CD14-positive monocyte (primary cell): Measurements from ENCODE around the gene LPGAT1. TPM values are rescaled to one million over a fixed set of nuclear protein-coding genes. Genes with fewer than 3 reads are reported as not detected.

Source experiments
- DNase-seq, 3 donors: peaks; one replicate each; pipeline ENCODE4 v3.0.0-alpha.2; 2011 to 2022
- H2AFZ ChIP-seq: 2 replicates; pipeline ENCODE4 v1.6.0; 2012; ENCODE audit warnings: mild to moderate bottlenecking, low read depth, low read length, inconsistent platforms; ENCODE audit not compliant: insufficient read depth, poor library complexity, severe bottlenecking
- H3K27ac ChIP-seq, 2 donors: 1 replicate in 1 of 2; 2 replicates in 1 of 2; pipeline ENCODE4 v1.5.1; 2012 to 2013; ENCODE audit warnings: low read length in 2 of 2, control low read depth in 1 of 2, inconsistent platforms in 1 of 2, low read depth in 1 of 2, mild to moderate bottlenecking in 1 of 2
- H3K27me3 ChIP-seq, 2 donors: one replicate each; pipeline versions ENCODE4 v1.6.0 to v1.6.1; 2011 to 2013; ENCODE audit warnings: low read length in 2 of 2; ENCODE audit not compliant: control insufficient read depth in 2 of 2, insufficient read depth in 2 of 2
- H3K36me3 ChIP-seq, 2 donors: replicated peaks in 1 of 2; 1 replicate in 1 of 2; 2 replicates in 1 of 2; pipeline versions ENCODE4 v1.5.1 to v1.6.1; 2012 to 2013; ENCODE audit warnings: low read length in 2 of 2, control low read depth in 1 of 2, inconsistent platforms in 1 of 2, mild to moderate bottlenecking in 1 of 2; ENCODE audit not compliant: insufficient read depth in 2 of 2, control insufficient read depth in 1 of 2
- H3K4me1 ChIP-seq, 2 donors: 1 replicate in 1 of 2; 2 replicates in 1 of 2; pipeline versions ENCODE4 v1.5.1 to v1.6.1; 2012 to 2013; ENCODE audit warnings: low read length in 2 of 2, control low read depth in 1 of 2, inconsistent platforms in 1 of 2, mild to moderate bottlenecking in 1 of 2, moderate library complexity in 1 of 2; ENCODE audit not compliant: insufficient read depth in 2 of 2, control insufficient read depth in 1 of 2
- H3K4me2 ChIP-seq: replicated peaks from 2 replicates; pipeline ENCODE3; 2012; ENCODE audit warnings: low read length, moderate library complexity, mild to moderate bottlenecking; ENCODE audit not compliant: poor library complexity, severe bottlenecking; ENCODE audit errors: extremely low read depth
- H3K4me3 ChIP-seq, 3 experiments: fragments of 200-600 bp in 1 of 3; sonication (generic) in 1 of 3; replicated peaks in 1 of 3; 1 replicate in 2 of 3; 2 replicates in 1 of 3; pipeline ENCODE4 v1.5.1; 2011 to 2013; ENCODE audit warnings: low read length in 3 of 3, mild to moderate bottlenecking in 3 of 3, control low read depth in 2 of 3, low read depth in 2 of 3, inconsistent platforms in 1 of 3, moderate library complexity in 1 of 3
- H3K79me2 ChIP-seq: 2 replicates; pipeline ENCODE4 v1.6.0; 2012; ENCODE audit warnings: mild to moderate bottlenecking, control low read depth, inconsistent platforms, low read length, moderate library complexity; ENCODE audit not compliant: insufficient read depth
- H3K9ac ChIP-seq: 2 replicates; pipeline ENCODE4 v1.6.0; 2017; ENCODE audit warnings: low read length, mild to moderate bottlenecking; ENCODE audit not compliant: insufficient read depth, poor library complexity, severe bottlenecking
- H3K9me3 ChIP-seq, 2 donors: replicated peaks in 1 of 2; 1 replicate in 1 of 2; 2 replicates in 1 of 2; pipeline versions ENCODE4 v1.5.1 to v1.6.1; 2012 to 2013; ENCODE audit warnings: low read length in 2 of 2, control low read depth in 1 of 2; ENCODE audit not compliant: control insufficient read depth in 1 of 2, insufficient read depth in 1 of 2
- H4K20me1 ChIP-seq: 2 replicates; pipeline ENCODE4 v1.6.0; 2012; ENCODE audit warnings: mild to moderate bottlenecking, low read length, control low read depth, moderate library complexity; ENCODE audit not compliant: insufficient read depth
- H3K27ac Mint-ChIP-seq, 7 donors: one replicate each; pipeline ENCODE4 v1.8.0; 2020; ENCODE audit warnings: mild to moderate bottlenecking in 7 of 7, mixed read lengths in 7 of 7, moderate library complexity in 6 of 7, inconsistent platforms in 2 of 7
- H3K27me3 Mint-ChIP-seq, 3 donors: one replicate each; pipeline ENCODE4 v1.8.0; 2021 to 2022; ENCODE audit warnings: low read depth in 3 of 3, mild to moderate bottlenecking in 3 of 3, mixed read lengths in 3 of 3, moderate library complexity in 3 of 3, inconsistent platforms in 1 of 3
- H3K36me3 Mint-ChIP-seq, 2 donors: one replicate each; pipeline ENCODE4 v1.8.0; 2020; ENCODE audit warnings: mixed read lengths in 2 of 2, inconsistent platforms in 1 of 2, mild to moderate bottlenecking in 1 of 2
- H3K4me1 Mint-ChIP-seq: one replicate; pipeline ENCODE4 v1.8.0; 2020; ENCODE audit warnings: mild to moderate bottlenecking, mixed read lengths
- H3K4me3 Mint-ChIP-seq, 2 donors: one replicate each; pipeline ENCODE4 v1.8.0; 2020; ENCODE audit warnings: mild to moderate bottlenecking in 2 of 2, mixed read lengths in 2 of 2, moderate library complexity in 1 of 2
- H3K9me3 Mint-ChIP-seq, 7 donors: one replicate each; pipeline ENCODE4 v1.8.0; 2020 to 2022; ENCODE audit warnings: mixed read lengths in 7 of 7, mild to moderate bottlenecking in 6 of 7, moderate library complexity in 6 of 7, inconsistent platforms in 2 of 7
- WGBS: methylation state at CpG from one replicate; pipeline ENCODE4 v1.1.5; 2013; ENCODE audit warnings: missing lambda C conversion rate; ENCODE audit not compliant: insufficient coverage; 5-methylcytosine and 5-hydroxymethylcytosine counted together
- intact Hi-C, 2 donors: fragments of 100-400 bp; cut with micrococcal nuclease; formaldehyde crosslinking; loops; one replicate each; pipeline versions ENCODE4 v1.15.0 to v1.15.1; 2023
- polyA plus RNA-seq, 3 donors: library from polyadenylated mRNA; depleted of rRNA in 1 of 3; unstranded in 2 of 3; stranded (reverse) in 1 of 3; fragments of 300-500 nt in 2 of 3; fragments of >200 nt in 1 of 3; fragmentation: Illumina TruSeq in 2 of 3; gene quantifications; 1 replicate in 2 of 3; 2 replicates in 1 of 3; pipeline ENCODE4 v1.2.3, GENCODE V29; 2012 to 2021
- TF ChIP-seq, protein P1 (sequence below): fragments of 200-600 bp; IDR thresholded peaks from one replicate; pipeline ENCODE4 v1.8.0; 2022; ENCODE audit warnings: antibody characterized with exemption, mild to moderate bottlenecking

Gene LPGAT1
- polyA plus RNA-seq, 3 donors: 19.5 to 52.1 (median 40.2) TPM

- DNase-seq: no peak
- Mint-ChIP-seq H3K27ac (no peak overlapping the region), H3K4me1 (no peaks in the 10 kb centered on the region), H3K4me3 (no peak overlapping the region), H3K9me3 (peaks cover 3 to 11% (median 6%) of the 10 kb centered on the region in 7 donors), H3K36me3 (peaks cover 50 to 67% of the 10 kb centered on the region in 2 donors), H3K27me3 (peaks cover 0 to 2% (median 0%) of the 10 kb centered on the region in 3 donors)
- intact Hi-C loops: no loop called here
- Histone ChIP-seq H4K20me1 (peaks cover 10% of the 10 kb centered on the region), H3K79me2 (no peaks in the 10 kb centered on the region), H3K4me1 (no peaks in the 10 kb centered on the region), H2AFZ (no peak overlapping the region), H3K36me3 (peaks cover 49 to 95% of the 10 kb centered on the region in 2 donors), H3K9ac (no peak overlapping the region), H3K9me3 (peaks cover 5 to 12% of the 10 kb centered on the region in 2 donors), H3K4me3 (no peak overlapping the region), H3K27ac (no peak overlapping the region), H3K27me3 (no peaks in the 10 kb centered on the region), H3K4me2 (no peak overlapping the region)
- TF ChIP-seq, protein P1, sequence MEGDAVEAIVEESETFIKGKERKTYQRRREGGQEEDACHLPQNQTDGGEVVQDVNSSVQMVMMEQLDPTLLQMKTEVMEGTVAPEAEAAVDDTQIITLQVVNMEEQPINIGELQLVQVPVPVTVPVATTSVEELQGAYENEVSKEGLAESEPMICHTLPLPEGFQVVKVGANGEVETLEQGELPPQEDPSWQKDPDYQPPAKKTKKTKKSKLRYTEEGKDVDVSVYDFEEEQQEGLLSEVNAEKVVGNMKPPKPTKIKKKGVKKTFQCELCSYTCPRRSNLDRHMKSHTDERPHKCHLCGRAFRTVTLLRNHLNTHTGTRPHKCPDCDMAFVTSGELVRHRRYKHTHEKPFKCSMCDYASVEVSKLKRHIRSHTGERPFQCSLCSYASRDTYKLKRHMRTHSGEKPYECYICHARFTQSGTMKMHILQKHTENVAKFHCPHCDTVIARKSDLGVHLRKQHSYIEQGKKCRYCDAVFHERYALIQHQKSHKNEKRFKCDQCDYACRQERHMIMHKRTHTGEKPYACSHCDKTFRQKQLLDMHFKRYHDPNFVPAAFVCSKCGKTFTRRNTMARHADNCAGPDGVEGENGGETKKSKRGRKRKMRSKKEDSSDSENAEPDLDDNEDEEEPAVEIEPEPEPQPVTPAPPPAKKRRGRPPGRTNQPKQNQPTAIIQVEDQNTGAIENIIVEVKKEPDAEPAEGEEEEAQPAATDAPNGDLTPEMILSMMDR: no peak
Observed at GRCh38 chr1:211761400-211761799, 69.2 kb downstream of the LPGAT1 start.

- intact Hi-C loops: no loop called here
- Histone ChIP-seq H4K20me1 (peaks cover 9% of the 10 kb centered on the region), H3K4me3 (no peak overlapping the region), H3K27me3 (no peaks in the 10 kb centered on the region), H3K9me3 (peaks cover 5 to 12% of the 10 kb centered on the region in 2 donors), H3K79me2 (no peaks in the 10 kb centered on the region), H3K4me2 (no peak overlapping the region), H3K4me1 (no peaks in the 10 kb centered on the region), H2AFZ (no peak overlapping the region), H3K36me3 (peaks cover 44 to 84% of the 10 kb centered on the region in 2 donors), H3K9ac (no peak overlapping the region), H3K27ac (no peak overlapping the region)
- no peak for DNase-seq
- H3K4me3 Mint-ChIP-seq: no peak overlapping the region
- no peaks in the 10 kb centered on the region for H3K4me1 Mint-ChIP-seq
- H3K27ac Mint-ChIP-seq: no peak overlapping the region
- peaks cover 3 to 11% (median 6%) of the 10 kb centered on the region in 7 donors for H3K9me3 Mint-ChIP-seq
- 100% methylated on average over 4 of the region's 7 CpGs for WGBS
- peaks cover 0 to 2% (median 0%) of the 10 kb centered on the region in 3 donors for H3K27me3 Mint-ChIP-seq
- TF ChIP-seq, protein P1: no peak
- peaks cover 41 to 61% of the 10 kb centered on the region in 2 donors for H3K36me3 Mint-ChIP-seq
Observed at GRCh38 chr1:211756471-211757020, 74.0 kb downstream of the LPGAT1 start.
